Esophagus squamous epithelium (tissue), 4 donors: ENCODE results near the gene TRAPPC4.

ENCODE experiments used
- POLR2A ChIP-seq, 4 donors: fragments of 450-650 bp; IDR thresholded peaks; one replicate each; pipeline ENCODE4 v1.6.1; 2017; ENCODE audit warnings: antibody characterized with exemption in 4 of 4, mild to moderate bottlenecking in 4 of 4, moderate library complexity in 3 of 4
- TF ChIP-seq, protein P1 (sequence below), 6 experiments: fragments of 450-650 bp in 4 of 6; fragments of 200-600 bp in 2 of 6; sonication (generic) in 2 of 6; IDR thresholded peaks; one replicate each; pipeline ENCODE4 v1.5.1; 2016 to 2019; ENCODE audit warnings: antibody characterized with exemption in 6 of 6, mild to moderate bottlenecking in 4 of 6, moderate library complexity in 4 of 6

DNA sequence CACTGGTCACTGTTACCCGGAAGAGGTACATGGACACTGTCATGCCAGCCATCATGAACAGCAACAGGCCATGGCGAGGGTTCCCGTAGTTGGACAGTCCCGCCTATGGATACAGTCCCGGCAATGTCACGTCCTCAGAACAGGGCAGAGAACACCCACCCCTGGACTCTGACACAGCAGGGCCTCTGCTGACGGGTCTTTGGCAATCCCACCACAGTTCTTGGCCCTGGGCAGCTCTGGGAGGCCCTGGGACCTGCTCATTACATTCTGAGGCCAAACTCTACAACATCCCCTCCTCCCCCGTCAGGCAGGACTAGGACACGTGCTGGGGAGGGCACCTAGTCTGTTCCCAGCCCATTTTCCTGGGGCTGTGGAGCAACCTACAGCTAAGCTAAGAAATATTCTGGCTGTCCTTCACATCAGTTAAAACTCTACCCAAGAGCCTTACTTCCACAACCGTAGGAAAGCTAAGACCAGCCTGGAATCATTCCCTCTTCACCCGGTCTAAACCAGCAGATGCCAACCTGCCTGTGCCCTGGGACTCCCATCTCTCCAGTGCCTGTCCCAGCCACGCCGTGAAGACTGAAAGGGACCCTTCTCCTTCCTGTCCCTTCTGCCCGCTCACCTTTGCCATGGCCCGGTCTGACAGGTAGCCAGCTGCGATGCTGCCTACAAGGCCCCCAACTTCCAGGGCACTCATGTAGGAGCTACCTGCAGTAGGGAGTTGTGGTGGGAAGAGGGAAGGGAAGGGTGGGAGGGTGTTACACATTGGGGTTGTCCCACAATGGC, 7.6 kb downstream of the TRAPPC4 start:
- TF ChIP-seq, protein P1, sequence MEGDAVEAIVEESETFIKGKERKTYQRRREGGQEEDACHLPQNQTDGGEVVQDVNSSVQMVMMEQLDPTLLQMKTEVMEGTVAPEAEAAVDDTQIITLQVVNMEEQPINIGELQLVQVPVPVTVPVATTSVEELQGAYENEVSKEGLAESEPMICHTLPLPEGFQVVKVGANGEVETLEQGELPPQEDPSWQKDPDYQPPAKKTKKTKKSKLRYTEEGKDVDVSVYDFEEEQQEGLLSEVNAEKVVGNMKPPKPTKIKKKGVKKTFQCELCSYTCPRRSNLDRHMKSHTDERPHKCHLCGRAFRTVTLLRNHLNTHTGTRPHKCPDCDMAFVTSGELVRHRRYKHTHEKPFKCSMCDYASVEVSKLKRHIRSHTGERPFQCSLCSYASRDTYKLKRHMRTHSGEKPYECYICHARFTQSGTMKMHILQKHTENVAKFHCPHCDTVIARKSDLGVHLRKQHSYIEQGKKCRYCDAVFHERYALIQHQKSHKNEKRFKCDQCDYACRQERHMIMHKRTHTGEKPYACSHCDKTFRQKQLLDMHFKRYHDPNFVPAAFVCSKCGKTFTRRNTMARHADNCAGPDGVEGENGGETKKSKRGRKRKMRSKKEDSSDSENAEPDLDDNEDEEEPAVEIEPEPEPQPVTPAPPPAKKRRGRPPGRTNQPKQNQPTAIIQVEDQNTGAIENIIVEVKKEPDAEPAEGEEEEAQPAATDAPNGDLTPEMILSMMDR (IDR thresholded peaks at IDR 0.05) = no peak
- no peak for TF ChIP-seq POLR2A (IDR thresholded peaks at IDR 0.05)
